Peyer's patch (tissue), 4 donors: ENCODE measurements around the gene KIRREL3. TPM values are rescaled to one million over a fixed set of nuclear protein-coding genes. Genes with fewer than 3 reads are reported as not detected.

Source experiments
- DNase-seq, 3 donors: peaks; one replicate each; pipeline ENCODE4 v3.0.0-alpha.2; 2017 to 2019
- H3K27ac ChIP-seq, 4 donors: fragments of 200-600 bp; sonication (generic); one replicate each; pipeline ENCODE4 v1.5.1; 2016 to 2019
- H3K27me3 ChIP-seq, 2 donors: fragments of 200-600 bp; sonication (generic); one replicate each; pipeline ENCODE4 v1.5.1; 2019
- H3K36me3 ChIP-seq, 3 donors: fragments of 200-600 bp; sonication (generic); one replicate each; pipeline ENCODE4 v1.5.1; 2016 to 2019
- H3K4me1 ChIP-seq, 4 donors: fragments of 200-600 bp; sonication (generic); one replicate each; pipeline ENCODE4 v1.5.1; 2016 to 2019
- H3K4me3 ChIP-seq, 4 donors: fragments of 200-600 bp; sonication (generic); 1 replicate in 3 of 4; 2 replicates in 1 of 4; pipeline ENCODE4 v1.5.1; 2016 to 2019; ENCODE audit warnings: mild to moderate bottlenecking in 1 of 4
- H3K9me3 ChIP-seq, 4 donors: fragments of 200-600 bp; sonication (generic); one replicate each; pipeline ENCODE4 v1.5.1; 2016 to 2019; ENCODE audit warnings: mild to moderate bottlenecking in 1 of 4
- POLR2A ChIP-seq, 2 donors: fragments of 450-650 bp; IDR thresholded peaks; one replicate each; pipeline ENCODE4 v1.5.1; 2017; ENCODE audit warnings: antibody characterized with exemption in 2 of 2, mild to moderate bottlenecking in 2 of 2, moderate library complexity in 2 of 2
- total RNA-seq, 4 donors: library from RNA; depleted of rRNA; stranded (reverse); fragments of >200 nt; gene quantifications; one replicate each; pipeline ENCODE4 v1.1.0, GENCODE V29; 2016
- TF ChIP-seq, protein P1 (sequence below), 6 experiments: fragments of 450-650 bp in 4 of 6; fragments of 200-600 bp in 2 of 6; sonication (generic) in 1 of 6; IDR thresholded peaks; one replicate each; pipeline ENCODE4 v1.5.1; 2017 to 2019; ENCODE audit warnings: antibody characterized with exemption in 6 of 6, mild to moderate bottlenecking in 3 of 6, moderate library complexity in 1 of 6

The KIRREL3 gene
- total RNA-seq, 4 donors from 2014 or later, result 0.83 TPM; not detected in 3

DNA sequence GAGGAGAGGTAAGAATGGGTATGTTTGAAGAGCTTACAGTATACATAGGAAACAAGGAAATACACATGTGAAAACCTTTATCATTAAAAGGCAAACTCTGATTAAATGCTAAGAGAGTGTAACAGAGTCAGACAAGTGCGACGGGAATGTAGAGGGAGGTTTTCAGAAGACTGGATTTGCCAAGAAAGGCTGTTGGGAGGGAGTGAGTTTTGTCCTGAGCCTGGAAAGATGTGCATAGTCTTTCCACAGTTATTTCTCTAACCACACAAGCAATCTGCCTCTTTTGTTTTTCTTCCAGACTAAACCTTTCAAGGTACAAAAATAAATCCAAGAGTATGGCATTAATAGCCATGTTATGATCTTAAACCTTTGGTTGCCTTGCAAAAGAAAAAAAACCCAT, 170.9 kb downstream of the KIRREL3 start:
- no peaks in the 10 kb centered on the region for H3K36me3 ChIP-seq
- no peaks in the 10 kb centered on the region for H3K9me3 ChIP-seq
- H3K4me1 ChIP-seq, result no peaks in the 10 kb centered on the region
- H3K27me3 ChIP-seq, result no peaks in the 10 kb centered on the region
- no peak overlapping the region for H3K4me3 ChIP-seq
- TF ChIP-seq, protein P1, sequence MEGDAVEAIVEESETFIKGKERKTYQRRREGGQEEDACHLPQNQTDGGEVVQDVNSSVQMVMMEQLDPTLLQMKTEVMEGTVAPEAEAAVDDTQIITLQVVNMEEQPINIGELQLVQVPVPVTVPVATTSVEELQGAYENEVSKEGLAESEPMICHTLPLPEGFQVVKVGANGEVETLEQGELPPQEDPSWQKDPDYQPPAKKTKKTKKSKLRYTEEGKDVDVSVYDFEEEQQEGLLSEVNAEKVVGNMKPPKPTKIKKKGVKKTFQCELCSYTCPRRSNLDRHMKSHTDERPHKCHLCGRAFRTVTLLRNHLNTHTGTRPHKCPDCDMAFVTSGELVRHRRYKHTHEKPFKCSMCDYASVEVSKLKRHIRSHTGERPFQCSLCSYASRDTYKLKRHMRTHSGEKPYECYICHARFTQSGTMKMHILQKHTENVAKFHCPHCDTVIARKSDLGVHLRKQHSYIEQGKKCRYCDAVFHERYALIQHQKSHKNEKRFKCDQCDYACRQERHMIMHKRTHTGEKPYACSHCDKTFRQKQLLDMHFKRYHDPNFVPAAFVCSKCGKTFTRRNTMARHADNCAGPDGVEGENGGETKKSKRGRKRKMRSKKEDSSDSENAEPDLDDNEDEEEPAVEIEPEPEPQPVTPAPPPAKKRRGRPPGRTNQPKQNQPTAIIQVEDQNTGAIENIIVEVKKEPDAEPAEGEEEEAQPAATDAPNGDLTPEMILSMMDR (IDR thresholded peaks at IDR 0.05), result no peak
- H3K27ac ChIP-seq, result no peak overlapping the region
- DNase-seq, result no peak

DNA sequence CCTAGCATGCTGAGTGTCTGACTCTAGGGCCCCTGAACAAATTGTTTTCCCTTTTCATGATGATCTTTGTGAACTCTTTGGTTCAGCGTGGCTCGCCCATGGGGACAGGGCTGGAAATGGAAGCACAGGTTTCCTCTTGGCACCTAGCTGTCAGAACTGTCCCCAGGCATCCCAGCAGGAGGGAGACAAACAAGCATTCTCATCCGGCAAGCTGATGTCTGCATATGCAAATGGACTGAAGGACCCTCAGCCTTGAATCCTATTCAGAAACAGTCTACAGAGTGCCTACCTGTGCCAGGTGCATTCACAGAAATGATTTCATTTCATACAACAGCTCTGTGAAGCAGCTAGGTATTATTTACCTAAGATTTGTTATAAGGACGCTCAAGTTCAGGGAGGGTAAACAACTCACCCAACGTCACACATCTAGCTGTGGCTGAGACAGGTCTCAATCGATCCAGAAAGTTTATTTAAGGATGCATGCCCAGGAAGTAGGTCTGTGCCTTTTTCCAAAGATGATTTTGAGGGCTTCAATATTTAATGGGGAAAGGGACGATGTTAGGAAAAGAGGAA, 176.4 kb downstream of the KIRREL3 start:
- Histone ChIP-seq H3K27me3 (no peaks in the 10 kb centered on the region), H3K9me3 (no peaks in the 10 kb centered on the region), H3K27ac (no peak overlapping the region), H3K36me3 (no peaks in the 10 kb centered on the region), H3K4me1 (no peaks in the 10 kb centered on the region), H3K4me3 (no peak overlapping the region)
- TF ChIP-seq, protein P1 (IDR thresholded peaks at IDR 0.05), result no peak
- TF ChIP-seq POLR2A (IDR thresholded peaks at IDR 0.05), result no peak
- DNase-seq, result no peak

DNA sequence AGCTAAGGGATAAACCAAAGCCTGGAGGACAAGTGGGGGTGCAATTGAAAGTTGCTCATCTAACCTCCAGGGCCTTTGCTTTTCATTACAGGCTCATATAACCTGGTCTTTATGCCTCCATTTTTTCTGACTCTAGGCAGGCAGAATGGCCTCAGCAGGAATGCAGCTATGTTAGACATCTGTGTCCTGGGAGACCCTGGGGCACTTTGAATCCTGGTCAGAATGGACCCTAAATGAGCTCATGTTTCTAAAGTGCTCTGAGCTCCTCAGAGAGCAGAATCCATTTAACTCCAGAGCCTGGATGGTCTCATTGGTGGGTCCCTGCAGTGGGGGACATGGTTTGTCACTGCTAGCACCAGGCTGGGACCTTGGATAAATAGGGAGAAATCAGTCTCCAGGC, 177.3 kb downstream of the KIRREL3 start:
- Histone ChIP-seq H3K9me3 (no peaks in the 10 kb centered on the region), H3K27ac (no peak overlapping the region), H3K4me1 (no peaks in the 10 kb centered on the region), H3K4me3 (no peak overlapping the region), H3K27me3 (no peaks in the 10 kb centered on the region), H3K36me3 (no peaks in the 10 kb centered on the region)
- TF ChIP-seq, protein P1 (IDR thresholded peaks at IDR 0.05), result no peak
- no peak for TF ChIP-seq POLR2A (IDR thresholded peaks at IDR 0.05)
- no peak for DNase-seq

DNA sequence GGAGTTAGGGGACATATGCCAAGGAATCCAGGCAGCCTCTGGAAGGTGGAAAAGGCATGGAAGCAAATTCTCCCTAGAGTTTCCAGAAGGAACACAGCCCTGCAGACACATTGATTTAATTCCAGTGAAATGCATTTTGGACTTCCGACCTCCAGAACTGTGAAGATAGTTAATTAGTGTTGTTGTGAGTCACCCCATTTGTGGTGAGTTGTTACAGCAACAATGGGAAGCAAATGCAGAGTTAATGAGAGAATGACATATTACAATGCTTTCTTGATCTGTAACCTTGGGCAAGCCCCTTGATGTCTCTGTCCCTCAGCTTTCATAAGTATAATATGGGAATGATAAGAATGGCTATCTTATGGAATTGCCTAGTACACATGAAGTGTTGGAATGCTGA, 178.7 kb downstream of the KIRREL3 start:
- H3K9me3 ChIP-seq, result no peaks in the 10 kb centered on the region
- TF ChIP-seq, protein P1 (IDR thresholded peaks at IDR 0.05), result no peak
- no peak for TF ChIP-seq POLR2A (IDR thresholded peaks at IDR 0.05)
- no peak overlapping the region for H3K27ac ChIP-seq
- no peaks in the 10 kb centered on the region for H3K36me3 ChIP-seq
- no peaks in the 10 kb centered on the region for H3K4me1 ChIP-seq
- DNase-seq, result no peak
- no peak overlapping the region for H3K4me3 ChIP-seq
- no peaks in the 10 kb centered on the region for H3K27me3 ChIP-seq

DNA sequence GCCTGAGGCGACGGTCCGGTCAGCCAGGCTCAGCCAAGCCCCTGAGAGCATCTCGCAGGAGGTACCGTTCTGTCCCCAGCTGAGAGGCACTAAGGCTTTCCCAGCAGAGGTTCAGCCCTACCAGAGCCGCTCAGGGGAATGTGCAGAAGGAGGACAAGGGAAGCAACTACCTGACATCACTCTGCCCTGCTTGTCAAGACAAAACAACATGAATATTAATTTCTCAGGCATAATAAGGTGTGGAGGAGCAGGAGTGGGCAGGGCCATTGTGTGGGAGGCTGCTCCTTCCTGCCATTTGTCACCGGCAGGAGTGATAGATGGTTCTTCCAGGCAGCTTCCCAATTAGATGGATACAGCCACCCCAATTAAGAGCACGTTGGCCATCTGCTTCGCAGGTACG, 181.4 kb downstream of the KIRREL3 start:
- TF ChIP-seq, protein P1 (IDR thresholded peaks at IDR 0.05), result no peak
- TF ChIP-seq POLR2A (IDR thresholded peaks at IDR 0.05), result no peak

More for the DNA sequence above, 181.4 kb downstream of the KIRREL3 start:
- Histone ChIP-seq H3K9me3 (no peaks in the 10 kb centered on the region), H3K4me3 (no peak overlapping the region), H3K27ac (no peak overlapping the region), H3K4me1 (no peaks in the 10 kb centered on the region), H3K27me3 (no peaks in the 10 kb centered on the region), H3K36me3 (no peaks in the 10 kb centered on the region)
- no peak for DNase-seq
